Keratinocyte (primary cell): ENCODE data around the gene PRKCE. TPM values are rescaled to one million over a fixed set of nuclear protein-coding genes. Genes with fewer than 3 reads are reported as not detected.

Experiments
- DNase-seq: peaks from one replicate; pipeline ENCODE4 v3.0.0-alpha.2; 2011; ENCODE audit warnings: low read depth, missing footprints, low spot score
- FAIRE-seq: peaks from 2 replicates; lab custom pipeline; 2011; peaks lifted over from hg19 to GRCh38; lab: Jason Lieb, UNC
- H2AFZ ChIP-seq: 2 replicates; pipeline ENCODE4 v1.6.0; 2012; ENCODE audit warnings: low read length, control low read depth, inconsistent platforms; ENCODE audit not compliant: control insufficient read depth
- H3K27ac ChIP-seq: 2 replicates; pipeline ENCODE4 v1.5.1; 2011; ENCODE audit warnings: low read length; ENCODE audit not compliant: control insufficient read depth, insufficient read depth
- H3K27me3 ChIP-seq: 3 replicates; pipeline ENCODE4 v1.6.0; 2011; ENCODE audit warnings: low read length; ENCODE audit not compliant: control insufficient read depth, insufficient read depth; ENCODE audit errors: extremely low read depth
- H3K36me3 ChIP-seq, 2 experiments: 2 replicates in 1 of 2; 3 replicates in 1 of 2; pipeline ENCODE4 v1.5.1; 2011; ENCODE audit warnings: low read length in 2 of 2, mild to moderate bottlenecking in 1 of 2; ENCODE audit not compliant: control insufficient read depth in 2 of 2, insufficient read depth in 2 of 2; ENCODE audit errors: extremely low read depth in 1 of 2
- H3K4me1 ChIP-seq: 3 replicates; pipeline ENCODE4 v1.5.1; 2011; ENCODE audit warnings: low read length; ENCODE audit not compliant: control insufficient read depth, insufficient read depth; ENCODE audit errors: extremely low read depth
- H3K4me2 ChIP-seq: 3 replicates; pipeline ENCODE4 v1.6.0; 2011; ENCODE audit warnings: low read depth, low read length; ENCODE audit not compliant: control insufficient read depth, insufficient read depth; ENCODE audit errors: extremely low read depth
- H3K4me3 ChIP-seq, 3 experiments: fragments of 200-600 bp in 1 of 3; sonication (generic) in 1 of 3; 2 replicates in 2 of 3; 3 replicates in 1 of 3; pipeline ENCODE4 v1.5.1; 2011 to 2016; ENCODE audit warnings: low read length in 3 of 3, mild to moderate bottlenecking in 3 of 3, control low read depth in 2 of 3, inconsistent platforms in 1 of 3, low read depth in 1 of 3, mixed read lengths in 1 of 3, mixed run types in 1 of 3, moderate library complexity in 1 of 3; ENCODE audit not compliant: control insufficient read depth in 2 of 3, insufficient read depth in 2 of 3; ENCODE audit errors: extremely low read depth in 1 of 3
- H3K79me2 ChIP-seq: 2 replicates; pipeline ENCODE4 v1.6.0; 2012; ENCODE audit warnings: low read length; ENCODE audit not compliant: control insufficient read depth, insufficient read depth
- H3K9ac ChIP-seq: 3 replicates; pipeline ENCODE4 v1.6.0; 2011; ENCODE audit warnings: low read length; ENCODE audit not compliant: control insufficient read depth, insufficient read depth; ENCODE audit errors: extremely low read depth
- H3K9me1 ChIP-seq: 3 replicates; pipeline ENCODE4 v1.6.0; 2011; ENCODE audit warnings: low read length; ENCODE audit not compliant: control insufficient read depth, insufficient read depth; ENCODE audit errors: extremely low read depth
- H3K9me3 ChIP-seq: 2 replicates; pipeline ENCODE4 v1.5.1; 2012; ENCODE audit warnings: low read depth, low read length; ENCODE audit not compliant: control insufficient read depth
- H4K20me1 ChIP-seq: 3 replicates; pipeline ENCODE4 v1.6.0; 2011; ENCODE audit warnings: low read length; ENCODE audit not compliant: control insufficient read depth, insufficient read depth; ENCODE audit errors: extremely low read depth
- CTCF ChIP-seq, 3 experiments: IDR thresholded peaks in 1 of 3; conservative IDR thresholded peaks in 1 of 3; optimal IDR thresholded peaks in 1 of 3; 2 replicates in 2 of 3; 3 replicates in 1 of 3; pipeline versions ENCODE3 to v1.5.1; 2011; ENCODE audit warnings: low read length in 3 of 3, mild to moderate bottlenecking in 3 of 3, moderate library complexity in 2 of 3, control low read depth in 1 of 3, inconsistent platforms in 1 of 3; ENCODE audit not compliant: insufficient read depth in 2 of 3; ENCODE audit errors: extremely low read depth in 1 of 3
- EZH2 ChIP-seq: IDR thresholded peaks from one replicate; pipeline ENCODE4 v1.6.1; 2012; ENCODE audit warnings: inconsistent platforms, mild to moderate bottlenecking, low read length, moderate library complexity
- dilution Hi-C: fragments of 300-500 bp; cut with MboI; formaldehyde crosslinking; loops from one replicate; pipeline ENCODE4 v1.7.0; 2020; ENCODE audit warnings: low sequenced_read_pairs; ENCODE audit not compliant: extremely low pct_ligation_motif_present
- polyA plus RNA-seq, 5 experiments: library from polyadenylated mRNA; depleted of rRNA in 3 of 5; stranded (reverse) in 3 of 5; stranded (forward) in 1 of 5; unstranded in 1 of 5; fragments of >200 nt; gene quantifications; 1 replicate in 1 of 5; 2 replicates in 3 of 5; 3 replicates in 1 of 5; pipeline versions ENCODE4 v1.2.1 to v1.2.3, GENCODE V29; 2011 to 2012; ENCODE audit warnings: missing spikeins in 2 of 5, low read depth in 1 of 5, low replicate concordance in 1 of 5

Gene PRKCE
- polyA plus RNA-seq, 1 donor (not counting 4 experiments of a cell fraction or from before 2014, with no cell fraction given): 2.0 TPM

- Histone ChIP-seq H3K9me3 (no peaks in the 10 kb centered on the region), H3K4me2 (no peak overlapping the region), H3K4me1 (peaks cover 9% of the 10 kb centered on the region), H4K20me1 (no peaks in the 10 kb centered on the region), H3K9ac (no peak overlapping the region), H3K27ac (no peak overlapping the region), H3K79me2 (no peaks in the 10 kb centered on the region), H3K9me1 (no peaks in the 10 kb centered on the region), H2AFZ (no peak overlapping the region), H3K36me3 (no peaks in the 10 kb centered on the region), H3K4me3 (no peak overlapping the region), H3K27me3 (no peaks in the 10 kb centered on the region)
- FAIRE-seq (no peak), DNase-seq (no peak)
- TF ChIP-seq EZH2 (no peak), CTCF (optimal IDR thresholded peaks at IDR 0.05 in 1 of 3, IDR thresholded peaks at IDR 0.05 in 1 of 3, conservative IDR thresholded peaks at IDR 0.05 in 1 of 3; ENCODE audit: extremely low read depth in 1 of 3, insufficient read depth in 2 of 3, low read length in 3 of 3) (no peak)
- dilution Hi-C loops: no loop called here
Measured at GRCh38 chr2:46226620-46227019, 575.1 kb downstream of the PRKCE start.

GRCh38 chr2:46227022-46227421 lies 575.5 kb downstream of the PRKCE start:
- DNase-seq (no peak), FAIRE-seq (no peak)
- dilution Hi-C loops: no loop called here
- peaks cover 9% of the 10 kb centered on the region for H3K4me1 ChIP-seq
- H4K20me1 ChIP-seq: no peaks in the 10 kb centered on the region
- no peak overlapping the region for H3K27ac ChIP-seq
- H3K4me3 ChIP-seq: no peak overlapping the region
- H3K9me1 ChIP-seq: no peaks in the 10 kb centered on the region
- H3K4me2 ChIP-seq: no peak overlapping the region
- H3K9me3 ChIP-seq: no peaks in the 10 kb centered on the region
- no peak overlapping the region for H2AFZ ChIP-seq
- TF ChIP-seq CTCF (optimal IDR thresholded peaks at IDR 0.05 in 1 of 3, IDR thresholded peaks at IDR 0.05 in 1 of 3, conservative IDR thresholded peaks at IDR 0.05 in 1 of 3; ENCODE audit: extremely low read depth in 1 of 3, insufficient read depth in 2 of 3, low read length in 3 of 3) (no peak), EZH2 (no peak)
- no peaks in the 10 kb centered on the region for H3K79me2 ChIP-seq
- no peaks in the 10 kb centered on the region for H3K36me3 ChIP-seq
- H3K27me3 ChIP-seq: no peaks in the 10 kb centered on the region
- H3K9ac ChIP-seq: no peak overlapping the region
